AG10803 (cell line): ENCODE measurements around the gene MARK3.

Source experiments
- DNase-seq: peaks from one replicate; pipeline ENCODE4 v3.0.0; 2010; ENCODE audit warnings: low read depth
- H3K4me3 ChIP-seq: 2 replicates; pipeline ENCODE4 v1.5.1; 2011; ENCODE audit warnings: mild to moderate bottlenecking, low read length, control low read depth
- CTCF ChIP-seq: conservative IDR thresholded peaks from 2 replicates; pipeline ENCODE4 v1.5.1; 2011; ENCODE audit warnings: mild to moderate bottlenecking, low read length, control low read depth, inconsistent platforms

MARK3 gene

GRCh38 chr14:103472939-103473338 lies 87.7 kb downstream of the MARK3 start:
- H3K4me3 ChIP-seq = no peak overlapping the region
- TF ChIP-seq CTCF = no peak
- DNase-seq = no peak

DNA sequence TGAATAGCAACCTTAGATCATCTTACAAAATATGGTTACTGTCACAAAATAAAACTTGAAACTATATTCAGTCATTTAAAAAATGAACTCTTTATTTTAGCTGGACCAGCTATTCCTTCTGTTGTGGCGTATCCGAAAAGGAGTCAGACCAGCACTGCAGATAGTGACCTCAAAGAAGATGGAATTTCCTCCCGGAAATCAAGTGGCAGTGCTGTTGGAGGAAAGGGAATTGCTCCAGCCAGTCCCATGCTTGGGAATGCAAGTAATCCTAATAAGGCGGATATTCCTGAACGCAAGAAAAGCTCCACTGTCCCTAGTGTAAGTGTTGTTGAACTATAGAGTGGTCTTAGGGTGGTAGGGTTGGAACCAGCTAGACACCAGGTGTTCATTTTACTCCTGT lies 89.7 kb downstream of the MARK3 start:
- no peak for TF ChIP-seq CTCF
- H3K4me3 ChIP-seq = no peak overlapping the region
- no peak for DNase-seq

DNA sequence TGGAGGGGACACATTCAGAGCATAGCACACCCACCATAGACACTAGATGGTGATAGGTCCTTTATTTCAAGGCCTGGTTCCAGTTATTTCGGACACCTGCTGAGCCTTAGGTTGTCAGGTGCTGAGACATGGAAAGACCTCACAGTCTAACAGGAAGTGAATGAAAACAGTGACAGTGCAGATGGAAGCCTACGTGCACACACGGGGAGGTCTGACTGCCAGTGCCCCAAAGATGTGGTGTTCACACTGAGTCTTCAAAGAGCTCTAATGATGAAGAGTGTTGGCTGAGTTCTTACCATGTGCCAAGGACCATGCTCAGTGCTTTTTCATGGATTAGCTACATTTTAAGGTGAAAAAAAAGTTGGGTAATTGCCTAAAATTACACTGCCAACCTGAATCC lies 90.8 kb downstream of the MARK3 start:
- no peak for TF ChIP-seq CTCF
- H3K4me3 ChIP-seq = no peak overlapping the region
- no peak for DNase-seq

DNA sequence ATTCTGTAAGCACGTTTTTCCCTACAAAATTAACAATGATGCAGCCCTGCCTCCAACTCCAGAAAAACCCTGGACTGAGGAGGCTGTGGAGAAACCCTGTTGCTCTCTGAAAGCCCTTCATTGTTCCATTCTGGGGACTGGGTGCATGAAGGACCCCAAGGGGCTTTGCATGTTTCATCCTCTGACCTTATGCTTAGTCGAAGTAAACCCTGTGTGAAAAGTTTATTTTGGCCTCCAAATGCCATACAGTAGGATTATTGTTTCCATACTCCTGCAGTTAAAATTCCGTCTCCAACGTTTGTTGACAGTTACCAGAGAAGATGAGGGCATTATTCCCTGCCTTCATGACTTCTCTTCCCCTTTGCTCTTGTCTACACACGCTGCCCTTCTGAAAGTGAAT lies 91.4 kb downstream of the MARK3 start:
- H3K4me3 ChIP-seq = no peak overlapping the region
- no peak for DNase-seq
- no peak for TF ChIP-seq CTCF

DNA sequence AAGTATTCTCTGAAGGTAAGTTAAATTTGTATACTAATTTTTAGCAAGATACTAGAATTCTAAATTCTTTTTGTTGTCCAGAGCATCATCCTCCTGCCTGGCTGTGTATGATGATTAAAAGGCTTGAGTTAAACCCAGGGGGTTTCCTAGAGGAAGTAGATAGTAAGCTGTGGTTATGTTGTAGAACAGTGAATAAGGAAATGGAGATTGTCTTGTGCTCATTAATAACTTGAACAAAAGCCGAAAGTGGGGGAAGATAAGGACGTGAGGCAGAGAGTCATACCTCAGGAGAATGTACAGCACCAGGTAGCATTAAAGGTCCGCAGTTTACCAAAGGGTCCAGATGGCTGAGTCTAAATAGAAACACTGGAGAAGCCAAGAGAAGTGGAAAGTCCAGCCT lies 95.4 kb downstream of the MARK3 start:
- DNase-seq = no peak
- H3K4me3 ChIP-seq = no peak overlapping the region
- no peak for TF ChIP-seq CTCF

GRCh38 chr14:103483600-103483999 lies 98.4 kb downstream of the MARK3 start:
- TF ChIP-seq CTCF = no peak
- H3K4me3 ChIP-seq = no peak overlapping the region
- DNase-seq = peak; percentile 75

DNA sequence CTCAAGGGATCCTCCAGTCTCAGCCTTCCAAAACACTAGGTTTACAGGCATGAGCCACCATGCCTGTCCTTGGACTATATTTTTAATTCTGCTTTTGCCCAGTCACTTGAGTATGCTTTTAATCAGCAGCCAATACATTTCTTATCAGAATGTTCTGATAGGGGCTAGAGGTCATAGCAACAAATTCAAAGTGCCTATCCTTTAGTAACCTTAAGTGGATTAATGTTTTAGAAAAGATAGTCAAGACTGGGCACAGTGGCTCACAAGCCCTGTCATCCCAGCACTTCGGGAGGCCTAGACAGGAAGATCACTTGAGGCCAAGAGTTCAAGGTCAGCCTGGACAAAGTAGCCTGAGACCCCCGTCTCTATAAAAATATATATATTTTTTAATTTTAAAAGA lies 100.3 kb downstream of the MARK3 start:
- no peak overlapping the region for H3K4me3 ChIP-seq
- no peak for DNase-seq
- no peak for TF ChIP-seq CTCF
